ENCODE data around the gene CRYBG1.
"Not testable (repeated sequence)": the region's sequence is repeated elsewhere in the genome, so short reads cannot be mapped to it uniquely, and the experiment has no call there.

Gene CRYBG1

DNA sequence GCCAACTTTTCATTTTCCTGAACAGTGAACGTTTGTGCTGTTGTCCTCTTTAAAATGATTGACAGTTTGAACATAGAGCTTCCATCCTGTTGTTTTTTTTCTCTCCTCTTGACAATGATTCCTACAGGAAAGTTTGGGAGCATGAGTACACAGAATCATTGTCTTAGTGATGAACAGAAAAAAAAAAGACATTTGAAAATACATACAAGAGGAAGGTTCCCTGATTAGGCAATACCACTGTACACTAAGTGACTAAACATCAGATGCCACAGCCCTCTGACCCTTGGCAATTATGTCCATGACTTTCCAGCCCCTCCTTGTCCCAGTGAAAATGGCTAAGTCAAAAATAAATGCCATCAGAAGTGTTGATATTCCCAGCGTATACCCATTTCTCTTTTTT is 197.3 kb downstream of the CRYBG1 start:
- DNase-seq = no peak

- DNase-seq = no peak
These were observed 197.8 kb downstream of the CRYBG1 start for GRCh38 chr6:106558364-106558763.

GRCh38 chr6:106559659-106560058 is 199.1 kb downstream of the CRYBG1 start:
- DNase-seq = not testable (repeated sequence)

DNA sequence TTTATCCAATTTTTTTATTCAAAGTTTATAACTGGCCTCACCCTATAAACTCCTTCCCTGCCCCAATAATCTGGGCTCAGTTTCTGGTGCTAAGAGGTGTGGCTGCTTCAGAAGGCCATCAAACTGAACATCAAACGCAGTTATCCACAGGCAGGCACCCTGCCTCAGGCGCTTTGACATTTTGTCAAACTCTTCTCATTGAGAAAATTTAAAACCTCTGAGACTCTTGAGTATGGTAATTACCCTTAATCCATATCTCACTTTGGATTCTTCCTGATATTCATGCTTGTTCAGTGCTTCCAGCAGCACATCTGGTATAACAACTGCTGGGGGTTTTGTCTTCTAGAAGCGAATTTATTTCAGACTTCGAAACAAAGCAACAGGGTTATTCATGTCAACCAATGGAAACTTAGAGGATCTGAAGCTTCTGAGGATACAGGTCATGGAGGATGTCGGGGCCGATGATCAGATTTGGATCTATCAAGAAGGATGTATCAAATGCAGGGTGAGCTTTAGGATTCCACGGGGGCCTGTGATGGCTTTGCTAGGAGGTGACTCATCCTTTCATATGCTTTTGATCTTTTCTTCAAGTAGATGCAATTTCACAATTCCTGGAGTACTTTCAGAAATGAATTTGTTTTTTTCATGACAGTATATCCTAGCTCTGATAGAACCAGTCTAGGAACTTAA is 200.6 kb downstream of the CRYBG1 start:
- no peak for DNase-seq

GRCh38 chr6:106561686-106562405 is 201.3 kb downstream of the CRYBG1 start:
- DNase-seq = no peak

GRCh38 chr6:106563614-106564013 is 203.1 kb downstream of the CRYBG1 start:
- no peak for DNase-seq

GRCh38 chr6:106564476-106564875 is 204.0 kb downstream of the CRYBG1 start:
- no peak for DNase-seq

DNA sequence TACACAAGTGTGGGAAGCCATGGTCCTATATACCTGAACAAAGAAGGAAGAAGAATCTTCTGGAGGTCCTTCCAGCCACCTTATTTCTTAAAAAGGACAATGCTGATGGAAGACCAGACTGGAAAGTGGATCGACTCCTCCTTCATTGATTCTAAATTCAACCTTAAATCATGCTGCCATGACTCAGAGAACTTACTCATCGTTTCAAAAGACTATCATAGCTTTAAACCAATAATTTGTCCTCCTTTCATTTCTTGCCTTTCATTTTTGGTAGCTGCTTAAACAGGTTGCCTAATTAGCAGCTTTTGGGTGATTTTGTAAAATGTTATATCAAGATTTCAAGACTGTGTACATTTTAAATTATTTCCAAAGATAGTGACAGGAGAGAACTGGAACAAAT is 208.0 kb downstream of the CRYBG1 start:
- no peak for DNase-seq

- DNase-seq = no peak
These were observed 208.9 kb downstream of the CRYBG1 start for GRCh38 chr6:106569428-106569827.

DNA sequence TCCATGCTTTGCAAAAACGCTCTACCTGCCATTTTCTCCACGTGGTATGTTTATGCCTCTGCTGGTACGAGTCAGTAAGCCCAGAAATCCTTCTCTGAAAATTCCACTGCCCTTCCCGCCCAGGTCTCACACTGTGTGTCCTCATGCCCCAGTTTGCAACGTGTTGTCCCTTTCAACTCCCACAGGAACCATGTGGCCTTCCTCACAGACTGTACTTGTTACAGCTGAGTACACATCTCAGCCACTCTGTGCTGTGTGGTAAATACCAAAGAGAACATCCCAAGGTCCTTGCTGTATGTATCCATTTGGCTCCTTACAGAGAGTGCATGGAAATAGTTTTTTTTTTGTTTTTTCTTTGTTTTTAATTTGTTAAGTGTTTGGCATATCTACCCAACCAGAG is 211.9 kb downstream of the CRYBG1 start:
- DNase-seq = no peak

DNA sequence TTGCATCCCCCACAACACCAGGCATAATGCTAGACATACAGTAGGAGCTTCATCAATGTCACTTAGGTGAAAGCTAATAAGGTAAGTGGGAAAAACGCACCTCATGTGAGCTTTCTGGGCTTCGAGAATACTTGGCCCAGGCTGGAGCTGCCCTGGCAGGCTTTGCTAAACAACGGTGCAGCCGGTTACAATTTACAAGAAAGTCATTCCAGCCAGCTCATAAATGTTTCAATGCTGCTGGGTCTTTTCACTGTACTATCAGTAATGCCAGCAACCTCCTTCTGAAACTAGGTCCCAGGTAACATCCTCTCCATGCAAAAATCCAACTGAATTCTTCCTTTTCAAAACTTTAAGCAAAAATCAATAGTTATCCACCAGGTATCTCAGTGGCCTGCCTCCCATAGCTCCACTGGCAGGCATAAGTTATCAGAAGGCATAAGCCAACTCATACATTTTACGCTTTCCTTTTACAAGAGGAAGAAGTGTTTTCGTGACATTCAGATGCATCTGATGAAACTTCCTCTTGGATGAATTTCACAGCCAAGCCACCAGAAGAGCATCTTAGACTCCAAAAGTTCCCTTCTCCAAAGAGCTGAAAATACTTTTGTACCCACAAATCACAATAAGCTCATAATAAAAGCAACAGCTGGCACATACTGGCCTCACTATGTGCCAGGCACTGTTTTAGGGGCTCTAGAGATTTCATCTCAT is 212.5 kb downstream of the CRYBG1 start:
- no peak for DNase-seq

DNA sequence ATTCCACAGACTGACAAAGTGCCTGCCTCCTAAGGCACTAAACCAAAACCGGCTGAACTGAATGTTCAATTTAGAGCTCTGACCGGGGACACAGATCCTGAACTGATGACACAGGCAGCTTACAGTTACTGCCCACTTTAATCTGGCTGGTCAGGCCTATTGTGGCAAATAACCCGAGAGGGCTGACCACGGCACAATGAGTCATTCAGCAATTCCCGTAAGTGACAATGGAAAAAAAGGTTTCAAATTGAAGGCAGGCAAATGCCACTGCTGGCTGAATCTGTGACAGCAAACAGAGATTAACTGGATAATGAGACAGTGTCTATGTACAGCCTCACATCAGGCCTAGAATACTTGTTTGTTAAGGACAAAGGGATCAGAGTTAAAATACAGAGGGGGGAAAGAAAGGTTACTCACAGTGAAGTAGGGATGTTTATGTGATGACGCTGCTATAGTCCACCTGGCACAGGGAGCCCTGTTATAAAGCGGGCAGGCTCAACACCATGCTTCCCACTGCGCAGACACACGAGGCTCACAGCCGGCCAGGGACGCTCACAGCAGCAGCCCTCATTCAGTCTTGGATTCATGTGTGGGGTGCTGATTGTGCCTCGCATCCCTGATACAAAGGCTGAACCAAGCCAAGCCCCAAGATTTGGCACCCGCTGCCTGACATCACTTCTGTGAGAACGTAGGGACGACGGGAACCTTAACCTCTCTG is 214.4 kb downstream of the CRYBG1 start:
- no peak for DNase-seq

GRCh38 chr6:106579281-106579680 is 218.8 kb downstream of the CRYBG1 start:
- DNase-seq = no peak

GRCh38 chr6:106581468-106581867 is 221.0 kb downstream of the CRYBG1 start:
- DNase-seq = no peak

GRCh38 chr6:106586815-106587415 is 226.4 kb downstream of the CRYBG1 start:
- DNase-seq = no peak

DNA sequence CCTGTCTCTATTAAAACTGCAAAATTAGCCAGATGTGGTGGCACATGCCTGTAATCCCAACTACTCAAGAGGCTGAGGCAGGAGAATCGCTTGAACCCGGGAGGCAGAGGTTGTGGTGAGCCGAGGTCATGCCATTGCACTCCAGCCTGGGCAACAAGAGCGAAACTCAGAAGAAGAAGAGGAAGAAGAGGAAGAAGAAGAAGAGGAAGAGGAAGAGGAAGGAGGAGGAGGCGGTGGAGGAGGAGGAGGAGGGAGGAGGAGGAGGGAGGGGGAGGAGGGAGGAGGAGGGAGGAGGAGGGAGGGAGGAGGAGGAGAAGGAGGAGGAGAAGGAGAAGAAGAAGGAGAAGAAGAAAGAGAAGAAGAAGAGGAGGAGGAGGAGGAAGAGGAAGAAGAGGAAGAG is 228.4 kb downstream of the CRYBG1 start:
- DNase-seq = not testable (repeated sequence)

- DNase-seq = no peak
These were observed 230.8 kb downstream of the CRYBG1 start for GRCh38 chr6:106591111-106591825.

GRCh38 chr6:106599440-106599839 is 238.9 kb downstream of the CRYBG1 start:
- no peak for DNase-seq

DNA sequence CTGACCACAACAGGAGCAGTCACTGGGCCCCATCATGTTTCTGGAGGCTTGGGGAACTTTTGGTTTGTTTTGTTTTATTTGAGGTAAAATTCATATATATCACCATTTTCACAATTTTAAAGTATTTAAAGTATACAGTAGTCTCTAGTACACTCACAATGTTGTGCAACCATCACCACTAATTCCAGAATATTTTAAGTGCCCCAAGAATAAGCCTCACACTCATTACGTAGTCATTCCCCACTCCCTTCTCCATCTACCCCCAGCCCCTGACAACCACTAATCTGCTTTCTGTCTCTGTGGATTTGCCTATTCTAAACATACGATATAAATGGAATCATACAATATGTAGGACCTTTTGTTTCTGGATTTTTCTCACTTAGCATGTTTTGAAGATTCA is 239.8 kb downstream of the CRYBG1 start:
- no peak for DNase-seq

DNA sequence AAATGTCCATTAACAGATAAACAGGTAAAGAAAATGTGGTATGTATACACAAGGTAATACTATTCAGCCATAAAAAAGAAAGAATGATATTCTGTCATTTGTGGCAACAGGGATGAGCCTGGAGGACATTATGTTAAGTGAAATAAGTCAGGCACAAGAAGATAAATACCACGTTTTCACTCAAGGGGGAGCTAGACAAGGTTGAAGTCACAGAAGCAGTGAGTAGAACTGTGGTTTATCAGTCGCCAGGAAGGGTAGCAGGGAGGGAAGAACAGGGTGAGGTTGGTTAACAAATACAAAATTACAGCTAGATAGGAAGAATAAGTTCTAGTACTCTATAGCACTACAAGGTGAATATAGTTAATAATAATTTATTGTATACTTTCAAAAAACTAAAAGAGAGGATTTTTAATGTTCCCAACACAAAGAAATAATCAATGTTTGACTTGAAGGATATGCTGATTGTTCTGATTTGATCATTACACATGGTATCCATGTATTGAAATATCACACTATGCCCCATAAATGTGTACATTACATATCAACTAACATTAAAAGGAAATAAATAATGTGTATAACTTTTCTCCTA is 247.7 kb downstream of the CRYBG1 start:
- peak; percentile 49 for DNase-seq

- DNase-seq = no peak
These were observed 249.2 kb downstream of the CRYBG1 start for GRCh38 chr6:106609699-106610098.

GRCh38 chr6:106611030-106611429 is 250.5 kb downstream of the CRYBG1 start:
- no peak for DNase-seq
